ENCODE data around the gene CADPS.

GRCh38 chr3:62777674-62778073 is 97.5 kb downstream of the CADPS start:
- no peak for TF ChIP-seq OSR1 (CRISPR knock-in tag; IDR thresholded peaks at IDR 0.05)
- TF ChIP-seq TCF4 (CRISPR knock-in tag; IDR thresholded peaks at IDR 0.05; ENCODE audit: borderline replicate concordance) = no peak
- TF ChIP-seq, protein P1, sequence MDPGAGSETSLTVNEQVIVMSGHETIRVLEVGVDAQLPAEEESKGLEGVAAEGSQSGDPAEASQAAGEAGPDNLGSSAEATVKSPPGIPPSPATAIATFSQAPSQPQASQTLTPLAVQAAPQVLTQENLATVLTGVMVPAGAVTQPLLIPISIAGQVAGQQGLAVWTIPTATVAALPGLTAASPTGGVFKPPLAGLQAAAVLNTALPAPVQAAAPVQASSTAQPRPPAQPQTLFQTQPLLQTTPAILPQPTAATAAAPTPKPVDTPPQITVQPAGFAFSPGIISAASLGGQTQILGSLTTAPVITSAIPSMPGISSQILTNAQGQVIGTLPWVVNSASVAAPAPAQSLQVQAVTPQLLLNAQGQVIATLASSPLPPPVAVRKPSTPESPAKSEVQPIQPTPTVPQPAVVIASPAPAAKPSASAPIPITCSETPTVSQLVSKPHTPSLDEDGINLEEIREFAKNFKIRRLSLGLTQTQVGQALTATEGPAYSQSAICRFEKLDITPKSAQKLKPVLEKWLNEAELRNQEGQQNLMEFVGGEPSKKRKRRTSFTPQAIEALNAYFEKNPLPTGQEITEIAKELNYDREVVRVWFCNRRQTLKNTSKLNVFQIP (CRISPR knock-in tag; IDR thresholded peaks at IDR 0.05; ENCODE audit: borderline replicate concordance, low read depth) = no peak
- no peak for TF ChIP-seq ZNF565 (CRISPR knock-in tag; conservative IDR thresholded peaks at IDR 0.05; ENCODE audit: low read depth)
- TF ChIP-seq, protein P2, sequence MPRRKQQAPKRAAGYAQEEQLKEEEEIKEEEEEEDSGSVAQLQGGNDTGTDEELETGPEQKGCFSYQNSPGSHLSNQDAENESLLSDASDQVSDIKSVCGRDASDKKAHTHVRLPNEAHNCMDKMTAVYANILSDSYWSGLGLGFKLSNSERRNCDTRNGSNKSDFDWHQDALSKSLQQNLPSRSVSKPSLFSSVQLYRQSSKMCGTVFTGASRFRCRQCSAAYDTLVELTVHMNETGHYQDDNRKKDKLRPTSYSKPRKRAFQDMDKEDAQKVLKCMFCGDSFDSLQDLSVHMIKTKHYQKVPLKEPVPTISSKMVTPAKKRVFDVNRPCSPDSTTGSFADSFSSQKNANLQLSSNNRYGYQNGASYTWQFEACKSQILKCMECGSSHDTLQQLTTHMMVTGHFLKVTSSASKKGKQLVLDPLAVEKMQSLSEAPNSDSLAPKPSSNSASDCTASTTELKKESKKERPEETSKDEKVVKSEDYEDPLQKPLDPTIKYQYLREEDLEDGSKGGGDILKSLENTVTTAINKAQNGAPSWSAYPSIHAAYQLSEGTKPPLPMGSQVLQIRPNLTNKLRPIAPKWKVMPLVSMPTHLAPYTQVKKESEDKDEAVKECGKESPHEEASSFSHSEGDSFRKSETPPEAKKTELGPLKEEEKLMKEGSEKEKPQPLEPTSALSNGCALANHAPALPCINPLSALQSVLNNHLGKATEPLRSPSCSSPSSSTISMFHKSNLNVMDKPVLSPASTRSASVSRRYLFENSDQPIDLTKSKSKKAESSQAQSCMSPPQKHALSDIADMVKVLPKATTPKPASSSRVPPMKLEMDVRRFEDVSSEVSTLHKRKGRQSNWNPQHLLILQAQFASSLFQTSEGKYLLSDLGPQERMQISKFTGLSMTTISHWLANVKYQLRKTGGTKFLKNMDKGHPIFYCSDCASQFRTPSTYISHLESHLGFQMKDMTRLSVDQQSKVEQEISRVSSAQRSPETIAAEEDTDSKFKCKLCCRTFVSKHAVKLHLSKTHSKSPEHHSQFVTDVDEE (CRISPR knock-in tag; IDR thresholded peaks at IDR 0.05) = no peak
- TF ChIP-seq ZFP30 (CRISPR knock-in tag; IDR thresholded peaks at IDR 0.05) = no peak
- TF ChIP-seq BACH2 (CRISPR knock-in tag; IDR thresholded peaks at IDR 0.05; ENCODE audit: borderline replicate concordance) = no peak
- no peak for TF ChIP-seq ZC3H10 (CRISPR knock-in tag; IDR thresholded peaks at IDR 0.05)
- no peak for TF ChIP-seq CREB5 (CRISPR knock-in tag; IDR thresholded peaks at IDR 0.05; ENCODE audit: low read depth)
- TF ChIP-seq, protein P3, sequence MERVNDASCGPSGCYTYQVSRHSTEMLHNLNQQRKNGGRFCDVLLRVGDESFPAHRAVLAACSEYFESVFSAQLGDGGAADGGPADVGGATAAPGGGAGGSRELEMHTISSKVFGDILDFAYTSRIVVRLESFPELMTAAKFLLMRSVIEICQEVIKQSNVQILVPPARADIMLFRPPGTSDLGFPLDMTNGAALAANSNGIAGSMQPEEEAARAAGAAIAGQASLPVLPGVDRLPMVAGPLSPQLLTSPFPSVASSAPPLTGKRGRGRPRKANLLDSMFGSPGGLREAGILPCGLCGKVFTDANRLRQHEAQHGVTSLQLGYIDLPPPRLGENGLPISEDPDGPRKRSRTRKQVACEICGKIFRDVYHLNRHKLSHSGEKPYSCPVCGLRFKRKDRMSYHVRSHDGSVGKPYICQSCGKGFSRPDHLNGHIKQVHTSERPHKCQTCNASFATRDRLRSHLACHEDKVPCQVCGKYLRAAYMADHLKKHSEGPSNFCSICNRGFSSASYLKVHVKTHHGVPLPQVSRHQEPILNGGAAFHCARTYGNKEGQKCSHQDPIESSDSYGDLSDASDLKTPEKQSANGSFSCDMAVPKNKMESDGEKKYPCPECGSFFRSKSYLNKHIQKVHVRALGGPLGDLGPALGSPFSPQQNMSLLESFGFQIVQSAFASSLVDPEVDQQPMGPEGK (CRISPR knock-in tag; IDR thresholded peaks at IDR 0.05; ENCODE audit: borderline replicate concordance) = no peak
